OCI-M2 (cell line): ENCODE measurements around the gene VAMP3.
"Not testable (repeated sequence)": the region's sequence is repeated elsewhere in the genome, so short reads cannot be mapped to it uniquely, and the experiment has no call there.

Experiments
- DNase-seq: peaks from one replicate; lab custom pipeline; 2025; ENCODE audit not compliant: unreplicated experiment; lab: John Stamatoyannopoulos, UW

The VAMP3 gene

DNA sequence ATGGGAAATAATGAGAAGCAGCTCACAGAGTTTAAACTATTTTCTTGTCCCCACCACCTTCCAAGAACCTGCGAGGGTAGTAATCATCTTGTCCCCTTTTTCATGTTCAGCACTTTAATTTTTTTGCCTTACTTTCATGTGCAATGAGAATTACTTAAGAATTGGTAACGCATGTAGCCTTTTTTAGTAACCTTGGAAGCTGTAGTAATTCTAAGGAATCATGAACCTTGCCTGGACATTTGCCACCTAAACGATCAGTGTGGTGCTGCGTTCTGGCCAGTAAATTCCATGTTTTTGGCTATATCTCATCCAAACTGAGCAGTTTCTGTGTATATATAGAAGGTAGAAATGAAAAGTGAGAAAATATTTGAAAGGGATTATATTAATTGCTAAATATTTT lies 3.9 kb upstream of the VAMP3 start:
- no peak for DNase-seq

DNA sequence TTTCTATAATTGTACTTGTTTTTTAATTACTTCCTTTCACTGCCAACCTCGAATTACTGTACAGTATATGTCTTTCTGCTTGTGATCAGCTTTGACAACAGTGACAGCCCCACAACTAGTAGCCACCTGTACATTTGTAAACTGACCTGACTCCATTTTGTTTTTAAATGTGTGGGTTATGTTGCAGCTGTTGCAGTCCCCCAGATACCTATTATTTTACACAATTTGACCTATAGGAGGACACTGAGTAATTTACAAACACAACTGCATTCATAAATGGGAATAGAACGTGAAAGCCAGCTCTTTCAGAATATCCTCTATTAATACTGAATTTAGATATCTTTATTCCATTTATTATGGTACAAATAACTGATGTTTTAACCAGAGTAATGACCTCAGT lies 2.5 kb upstream of the VAMP3 start:
- DNase-seq, result no peak

DNA sequence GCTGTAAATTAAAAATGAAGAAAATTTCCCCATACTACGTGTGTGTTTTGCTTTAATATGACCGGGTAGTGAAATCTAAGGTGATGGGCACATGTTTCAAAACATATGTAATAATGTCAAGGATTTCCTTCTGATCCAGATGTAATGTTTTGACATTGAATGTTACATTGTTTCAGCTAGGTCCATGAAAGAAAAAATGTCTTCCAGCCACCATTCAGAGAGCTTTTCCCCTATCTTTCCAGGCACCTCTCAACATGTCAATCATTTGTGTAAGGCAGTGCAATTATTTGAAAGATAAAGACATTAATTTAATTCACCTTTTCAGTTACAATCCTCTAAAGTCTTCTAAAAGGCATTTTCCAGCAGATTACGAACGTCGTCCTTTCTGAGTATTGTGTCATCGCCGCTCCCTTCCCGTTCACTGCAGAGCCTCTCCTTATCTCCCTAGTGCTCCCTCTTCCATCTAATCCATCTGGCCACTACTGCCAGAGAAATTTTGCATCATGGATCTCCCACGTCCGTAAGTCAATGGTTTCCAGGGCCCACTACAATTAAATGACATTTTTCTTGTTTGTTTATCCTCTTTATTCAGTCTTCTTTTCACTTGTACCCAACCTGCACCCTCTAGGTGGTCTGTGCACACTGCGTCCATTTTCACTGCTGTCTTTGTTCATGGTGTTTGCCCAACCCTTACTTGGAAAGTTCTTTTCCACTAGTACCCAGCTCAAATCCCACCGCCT lies 1.3 kb upstream of the VAMP3 start:
- no peak for DNase-seq

DNA sequence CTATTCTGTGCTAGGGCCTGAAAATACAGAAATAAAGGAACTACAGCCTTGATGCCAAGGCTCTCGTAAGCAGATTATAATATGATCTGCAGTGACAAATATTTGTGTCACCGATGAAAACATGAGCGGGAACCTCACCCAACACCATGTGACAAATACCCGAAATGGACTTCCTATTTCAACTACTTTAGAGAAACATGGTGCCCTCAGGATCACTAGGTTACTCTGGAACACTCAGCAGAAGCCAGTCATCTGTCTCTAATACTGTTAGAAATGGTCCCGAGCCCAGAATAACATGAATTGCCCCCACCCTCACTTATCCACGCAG lies 463 bp upstream of the VAMP3 start:
- no peak for DNase-seq

DNA sequence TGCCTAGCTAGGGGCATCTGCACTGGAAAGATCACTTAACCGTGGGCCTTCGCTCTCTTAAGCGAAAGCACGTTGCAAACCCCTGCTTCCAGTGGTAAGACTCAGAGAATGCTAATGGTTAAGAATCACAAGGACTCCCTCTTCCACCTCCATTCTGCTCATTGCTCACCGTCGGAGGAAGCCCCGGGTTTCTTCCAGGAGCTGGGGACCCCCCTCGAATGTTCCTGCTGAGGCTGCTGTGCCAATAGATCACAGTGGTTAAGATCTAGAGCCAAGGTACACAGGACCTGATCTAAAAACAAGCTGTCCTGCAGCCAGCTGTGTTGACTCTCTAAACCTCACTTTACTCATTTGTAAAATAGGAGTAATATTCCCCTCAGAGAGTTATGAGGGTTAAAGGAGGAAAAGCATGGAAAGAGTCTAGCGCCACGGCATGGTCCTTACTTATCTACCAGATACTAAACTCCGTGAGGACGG lies 765 bp downstream of the VAMP3 start:
- DNase-seq, result no peak

DNA sequence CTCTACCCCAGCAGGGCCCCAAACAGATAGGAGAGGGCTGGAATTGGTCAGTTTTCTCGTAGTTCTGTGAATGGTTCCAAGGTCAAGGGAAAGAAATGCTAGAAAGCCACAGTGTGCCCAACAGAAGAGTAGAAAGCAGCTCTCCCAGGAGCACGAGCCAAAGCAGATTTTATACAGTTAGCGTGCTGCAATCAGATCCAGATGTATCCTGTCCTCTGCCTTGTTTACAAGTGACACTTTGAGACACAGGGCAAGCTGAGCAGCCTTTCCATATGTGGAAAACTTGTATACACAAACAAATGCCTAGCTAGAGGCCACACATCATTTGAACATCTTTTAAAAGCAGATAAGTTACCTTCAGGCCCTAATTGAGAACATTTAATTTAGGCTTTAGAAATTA lies 6.5 kb downstream of the VAMP3 start:
- DNase-seq, result no peak

DNA sequence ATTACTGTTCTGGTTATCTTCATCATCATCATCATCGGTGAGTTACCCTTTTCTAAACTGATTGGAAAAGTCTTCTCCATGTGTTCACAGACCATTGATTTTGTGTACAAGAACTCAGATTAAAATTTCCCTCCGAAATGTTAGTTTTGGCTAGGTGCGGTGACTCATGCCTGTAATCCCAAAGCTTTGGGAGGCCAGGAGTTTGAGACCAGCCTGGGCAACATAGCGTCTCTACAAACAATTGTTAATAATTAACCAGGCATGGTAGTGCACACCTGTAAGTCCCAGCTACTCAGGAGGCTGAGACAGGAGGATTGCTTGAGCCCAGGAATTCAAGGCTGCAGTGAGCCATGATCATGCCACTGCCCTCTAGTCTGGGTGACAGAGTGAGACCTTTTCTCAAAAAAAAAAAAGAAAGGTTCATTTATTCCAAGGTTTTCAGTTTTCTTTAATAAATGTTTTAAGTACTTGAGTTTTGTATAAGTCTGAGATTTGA lies 7.1 kb downstream of the VAMP3 start:
- DNase-seq, result no peak

DNA sequence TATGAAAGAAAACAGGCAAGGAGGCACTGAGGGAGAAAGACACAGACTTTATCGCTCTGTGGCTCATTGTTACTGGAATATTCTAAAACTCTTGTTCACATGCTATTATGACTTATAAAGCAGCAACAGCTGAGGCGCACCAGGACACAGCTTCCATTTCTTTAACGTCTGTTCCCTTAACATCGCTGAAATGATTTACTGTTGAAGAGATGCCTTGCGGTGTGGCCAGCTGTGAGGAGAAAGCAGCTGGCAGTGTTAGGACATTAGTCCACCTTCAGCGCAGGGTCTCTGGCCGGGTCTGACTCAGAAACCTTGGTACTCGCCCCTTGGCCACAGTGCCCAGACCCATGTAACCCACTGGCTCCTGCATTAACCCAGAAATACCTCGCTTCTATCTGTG lies 9.9 kb downstream of the VAMP3 start:
- no peak for DNase-seq

DNA sequence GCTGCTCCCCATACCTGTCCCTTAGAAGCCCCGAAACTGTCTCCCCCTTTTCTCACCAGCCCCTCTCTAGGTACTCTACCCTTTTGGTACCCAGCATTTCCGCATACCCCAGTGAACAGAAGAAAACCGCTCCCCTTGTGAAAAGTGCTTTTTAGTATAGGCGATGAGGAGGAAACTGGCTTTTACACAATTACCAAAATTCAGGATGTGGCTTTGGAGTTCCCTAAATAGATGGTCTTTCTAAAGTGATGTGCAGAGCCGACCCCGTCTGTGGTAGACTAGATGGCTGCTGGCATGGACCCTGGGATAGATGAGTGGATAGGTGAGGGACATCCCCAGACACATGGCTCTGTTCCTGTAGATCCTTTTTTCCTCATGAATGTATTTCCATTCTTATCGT lies 10.4 kb downstream of the VAMP3 start:
- DNase-seq, result no peak

DNA sequence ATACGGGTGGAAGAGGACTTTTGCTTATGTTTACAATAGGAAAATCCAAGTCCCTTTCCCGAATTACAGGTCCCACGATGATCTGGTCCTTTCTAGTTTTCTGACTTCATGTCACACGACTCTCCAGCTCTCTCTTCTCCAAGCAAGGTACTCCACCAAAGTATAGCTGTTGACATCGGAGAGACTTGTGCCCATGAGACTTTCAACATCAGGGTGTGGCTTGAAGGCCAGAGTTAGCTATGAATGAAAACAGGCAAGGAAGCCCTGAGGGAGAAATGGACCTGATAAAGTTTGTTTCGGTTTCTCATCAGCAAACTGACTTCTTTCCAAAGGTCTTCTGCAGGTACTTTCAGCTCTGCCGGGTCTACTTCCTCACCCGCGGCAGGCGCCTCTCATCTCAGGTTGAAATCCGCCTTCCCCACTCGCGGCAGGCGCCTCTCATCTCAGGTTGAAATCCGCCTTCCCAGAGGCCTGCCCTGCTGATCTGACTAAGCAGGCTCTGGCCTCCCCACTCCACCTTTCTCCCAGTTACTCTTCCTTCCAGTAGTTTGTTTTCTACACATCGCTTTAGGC lies 10.9 kb downstream of the VAMP3 start:
- DNase-seq, result no peak

DNA sequence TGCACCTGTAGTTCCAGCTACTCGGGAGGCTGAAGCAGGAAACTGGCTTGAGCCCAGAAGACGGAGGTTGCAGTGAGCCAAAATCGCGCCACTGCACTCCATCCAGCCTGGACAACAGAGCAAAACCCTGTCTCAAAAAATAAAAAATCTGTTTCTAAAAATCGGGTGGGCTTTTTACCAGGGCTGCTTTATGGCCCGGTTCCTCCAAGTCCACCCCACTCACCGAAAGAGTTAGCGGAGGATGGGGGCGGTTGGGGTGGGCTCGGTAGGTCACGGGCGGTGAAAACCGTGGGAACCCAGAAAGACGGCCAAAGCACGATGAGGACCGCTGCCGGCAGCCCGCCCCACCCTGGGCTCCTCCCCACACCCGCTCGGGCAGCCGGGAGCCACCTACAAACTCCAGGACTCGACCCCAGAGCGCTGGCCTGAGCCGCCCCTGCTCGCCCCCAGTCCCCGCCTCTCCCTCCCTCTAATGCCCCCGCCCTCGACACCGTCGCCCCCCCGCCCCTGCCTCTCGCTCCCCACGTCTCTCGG lies 12.1 kb downstream of the VAMP3 start:
- no peak for DNase-seq

DNA sequence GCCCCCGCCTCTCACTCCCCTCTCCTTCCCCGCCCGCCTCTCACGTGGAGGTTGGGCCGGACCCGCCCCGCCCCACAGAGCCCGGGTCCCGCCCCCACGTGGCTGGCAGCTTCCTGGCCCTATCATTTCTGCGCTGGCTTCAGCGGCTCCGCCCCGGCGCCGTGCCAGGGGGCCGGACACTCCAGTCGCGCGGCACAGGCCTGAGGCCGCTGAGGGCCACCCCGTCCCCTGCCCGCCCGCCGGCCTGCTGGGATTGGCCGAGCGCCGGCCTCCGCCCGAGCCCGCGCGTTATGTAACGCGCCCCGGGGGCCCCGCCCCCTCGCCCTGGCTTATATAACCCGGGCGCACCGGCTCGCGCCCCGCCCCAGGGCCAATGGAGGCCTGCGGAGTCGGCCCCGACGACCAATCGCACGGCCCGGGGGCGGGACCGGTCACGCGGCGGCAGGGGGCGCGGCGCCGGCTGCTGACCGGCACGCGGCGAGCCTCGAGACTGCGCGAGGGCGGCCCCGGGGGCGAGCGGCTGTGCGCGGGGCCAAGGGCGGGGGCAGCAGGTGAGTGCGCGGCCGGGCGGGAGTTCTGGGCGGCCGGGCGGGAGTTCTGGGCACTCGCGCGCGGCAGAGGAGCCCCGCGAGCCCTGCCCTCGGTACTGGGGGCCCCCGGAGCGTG lies 12.9 kb downstream of the VAMP3 start, which contains the start of gene PER3:
Gene PER3, plus strand, starts transcription at position 466 of the 666 bp plus-strand sequence. CDS start 587 bp downstream, outside the sequence.
- peak; percentile 60 for DNase-seq

DNA sequence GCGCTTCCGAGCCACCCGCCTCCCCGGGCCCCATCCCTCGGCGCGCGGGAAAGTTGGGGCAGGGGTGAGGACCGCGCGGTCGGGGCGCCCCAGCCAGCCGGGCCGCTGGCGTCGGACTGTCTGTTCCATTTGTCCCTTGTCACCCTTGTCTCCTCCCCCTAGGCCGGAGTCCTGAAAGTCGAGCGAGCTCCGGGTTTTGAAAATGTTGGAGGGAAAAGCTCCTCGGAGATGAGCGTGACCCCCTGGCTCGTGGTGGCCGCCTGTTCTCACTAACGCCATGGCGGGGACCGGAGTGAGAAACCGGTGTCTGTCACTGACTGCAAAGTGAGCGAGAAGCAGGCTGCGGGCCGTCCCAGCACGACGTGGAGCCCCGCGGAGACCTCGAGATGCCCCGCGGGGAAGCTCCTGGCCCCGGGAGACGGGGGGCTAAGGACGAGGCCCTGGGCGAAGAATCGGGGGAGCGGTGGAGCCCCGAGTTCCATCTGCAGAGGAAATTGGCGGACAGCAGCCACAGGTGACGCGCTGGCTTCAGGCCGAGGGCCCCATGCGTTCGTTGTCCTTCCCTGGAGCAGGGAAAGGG lies 13.5 kb downstream of the VAMP3 start:
- DNase-seq, result no peak

DNA sequence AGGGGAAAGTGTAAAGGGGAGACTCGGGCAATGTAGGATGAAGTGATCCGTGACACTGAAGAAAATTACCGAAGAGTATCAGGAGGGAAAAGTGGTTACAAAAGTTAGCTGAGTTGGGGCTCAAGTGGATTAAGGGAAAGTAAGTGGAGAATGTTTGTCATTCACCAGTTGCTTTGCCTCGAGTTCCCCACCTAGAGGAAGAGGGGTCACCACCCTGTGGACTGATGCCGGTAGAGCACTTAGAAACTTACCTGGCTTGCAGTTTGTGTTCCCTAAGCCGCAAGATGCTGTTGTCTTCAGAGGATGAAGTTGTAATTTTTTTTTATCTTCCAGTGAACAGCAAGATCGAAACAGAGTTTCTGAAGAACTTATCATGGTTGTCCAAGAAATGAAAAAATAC lies 14.0 kb downstream of the VAMP3 start:
- DNase-seq, result no peak

DNA sequence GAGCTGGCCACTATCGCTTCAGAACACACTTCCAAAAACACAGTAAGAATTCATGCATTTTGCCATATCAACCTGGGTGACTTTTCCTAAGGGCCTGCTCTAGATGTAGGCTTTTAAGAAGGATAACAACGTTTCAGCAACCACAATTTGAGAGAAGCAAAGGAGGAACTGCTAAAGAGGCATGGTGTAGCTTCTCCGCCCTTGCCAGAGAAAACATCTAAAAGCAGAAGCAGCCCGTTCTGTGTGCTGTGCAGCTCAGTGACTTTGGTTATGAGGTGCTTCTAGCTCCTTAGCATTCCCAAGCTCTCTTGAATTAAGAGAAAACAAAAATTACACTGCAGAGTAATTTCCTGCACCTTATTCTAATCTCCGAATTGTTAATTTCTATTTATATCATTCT lies 15.7 kb downstream of the VAMP3 start:
- no peak for DNase-seq

DNA sequence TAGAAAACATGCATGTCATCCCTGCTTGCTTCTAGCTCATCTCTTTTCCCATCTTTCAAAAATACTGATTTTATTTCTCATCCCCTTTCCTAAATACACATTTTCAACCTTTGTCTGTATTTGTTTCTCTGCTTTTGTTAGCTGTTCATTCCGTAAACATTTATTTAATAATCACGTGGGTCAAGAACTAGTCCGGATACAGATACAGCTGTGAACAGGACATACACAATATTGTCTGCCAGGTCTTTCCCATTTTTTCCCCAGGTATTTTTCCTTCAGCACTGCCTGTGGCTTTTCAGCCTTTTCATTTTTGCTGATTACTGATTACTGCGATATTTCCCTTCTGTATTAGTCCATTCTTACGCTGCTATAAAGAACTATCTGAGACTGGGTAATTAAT lies 18.7 kb downstream of the VAMP3 start:
- no peak for DNase-seq

DNA sequence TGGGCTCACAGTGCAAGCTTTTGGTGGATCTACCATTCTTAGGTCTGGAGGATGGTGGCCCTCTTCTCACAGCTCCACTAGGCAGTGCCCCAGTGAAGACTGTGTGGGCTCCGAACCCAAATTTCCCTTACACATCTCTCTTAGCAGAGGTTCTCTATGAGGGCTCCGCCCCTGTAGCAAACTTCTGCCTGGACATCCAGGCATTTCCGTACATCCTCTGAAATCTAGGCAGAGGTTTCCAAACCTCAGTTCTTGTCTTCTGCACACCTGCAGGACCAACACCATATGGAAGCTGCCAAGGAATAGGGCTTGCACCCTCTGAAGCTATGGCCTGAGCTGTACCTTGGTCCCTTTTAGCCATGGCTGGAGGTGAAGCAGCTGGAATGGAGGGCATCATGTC lies 19.9 kb downstream of the VAMP3 start:
- not testable (repeated sequence) for DNase-seq

DNA sequence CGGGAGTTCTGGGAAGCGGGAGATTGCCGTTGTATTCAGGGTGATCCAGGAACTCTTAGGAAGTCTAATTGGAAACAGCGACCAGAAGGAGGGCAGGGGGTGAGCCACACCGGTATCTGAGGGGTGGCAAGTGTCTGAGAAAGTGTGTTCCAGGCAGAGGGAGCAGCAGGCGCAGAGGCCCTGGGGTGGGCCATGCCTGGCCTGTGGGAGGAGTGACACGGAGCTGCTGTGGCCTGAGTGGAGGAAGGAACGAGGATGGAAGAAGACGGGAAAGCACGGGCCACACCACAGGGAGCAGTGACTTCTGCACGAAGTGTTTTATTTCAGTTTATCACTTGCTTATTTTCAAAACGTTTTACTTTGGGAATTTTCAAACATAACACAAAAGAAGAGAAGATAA lies 24.3 kb downstream of the VAMP3 start:
- DNase-seq, result no peak

DNA sequence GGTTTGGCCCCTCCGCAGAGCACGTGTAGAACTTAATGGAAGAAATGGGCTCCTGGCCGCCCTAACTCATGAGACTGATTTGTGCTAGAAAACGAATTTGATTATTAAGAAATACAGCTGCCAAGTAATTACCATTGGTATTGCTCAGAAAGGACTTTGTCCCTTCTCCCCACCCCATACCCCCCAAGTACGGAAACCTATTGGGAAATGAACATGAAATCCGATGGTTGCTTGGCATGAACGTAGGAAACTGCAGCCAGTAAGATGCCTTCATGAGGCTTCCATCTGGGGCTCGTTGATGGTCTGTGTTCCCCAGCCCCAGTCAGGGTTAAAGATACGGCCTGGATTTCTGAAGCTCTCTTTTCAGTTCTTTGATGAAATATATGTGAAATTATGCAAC lies 34.4 kb downstream of the VAMP3 start:
- no peak for DNase-seq

DNA sequence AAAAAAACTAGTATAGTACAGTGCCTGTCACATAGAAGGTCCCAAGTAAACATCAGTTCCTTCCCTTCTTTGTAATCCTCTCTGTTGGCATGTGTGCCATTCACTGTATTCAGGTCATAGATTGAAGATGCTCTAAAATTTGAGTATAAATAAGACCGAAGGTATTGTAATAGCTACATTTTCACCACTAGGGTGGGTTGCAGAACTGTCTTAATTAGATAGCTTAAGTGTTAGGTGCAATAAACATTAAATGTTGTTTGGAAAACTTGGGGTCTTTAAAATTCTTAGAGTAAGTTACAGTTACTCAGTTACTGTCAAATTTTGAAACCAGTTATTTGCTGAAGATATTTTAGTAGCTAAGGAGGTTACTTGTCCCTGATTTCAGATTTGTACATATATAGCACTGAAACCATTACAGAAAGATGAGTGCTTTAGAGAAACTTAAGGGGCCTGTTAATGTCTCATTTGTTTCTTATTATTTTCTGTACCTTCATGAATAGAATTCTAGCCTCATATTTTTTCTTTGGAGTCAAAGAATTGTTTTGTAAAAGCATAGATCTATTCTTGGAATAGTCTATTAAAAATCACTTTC lies 37.3 kb downstream of the VAMP3 start:
- no peak for DNase-seq

DNA sequence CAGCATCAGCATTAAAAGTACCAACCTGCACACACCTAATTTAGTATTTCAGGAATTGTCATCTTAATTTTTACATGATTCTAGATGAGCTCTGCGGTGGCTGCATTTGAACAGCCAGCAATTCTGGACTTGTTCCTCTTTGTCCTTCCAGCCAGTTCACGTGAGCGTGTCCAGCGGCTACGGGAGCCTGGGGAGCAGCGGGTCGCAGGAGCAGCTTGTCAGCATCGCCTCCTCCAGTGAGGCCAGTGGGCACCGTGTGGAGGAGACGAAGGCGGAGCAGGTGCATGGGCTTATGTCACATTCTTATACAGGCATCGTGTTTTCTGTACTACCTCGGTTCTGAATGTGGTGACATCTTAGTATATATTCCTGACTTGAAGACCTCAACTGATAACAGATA lies 38.6 kb downstream of the VAMP3 start:
- no peak for DNase-seq
